ENCODE results near the gene OGFOD3.
"Not testable (repeated sequence)": the region's sequence is repeated elsewhere in the genome, so short reads cannot be mapped to it uniquely, and the experiment has no call there.

Gene OGFOD3

DNA sequence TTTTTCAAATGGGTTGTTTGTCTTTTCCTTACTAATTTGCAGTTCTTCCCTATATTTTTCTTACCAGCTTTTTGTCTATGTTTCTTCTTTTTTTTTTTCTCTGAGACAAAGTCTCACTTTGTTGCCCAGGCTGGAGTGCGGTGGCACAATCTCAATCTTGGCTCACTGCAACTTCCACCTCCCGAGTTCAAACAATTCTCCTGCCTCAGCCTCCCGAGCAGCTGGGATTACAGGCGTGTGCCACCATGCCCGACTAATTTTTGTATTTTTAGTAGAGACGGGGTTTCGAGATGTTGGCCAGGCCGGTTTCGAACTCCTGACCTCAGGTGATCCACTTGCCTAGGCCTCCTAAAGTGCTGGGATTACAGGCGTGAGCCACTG, 45.3 kb downstream of the OGFOD3 start:
- DNase-seq (ENCODE audit: low spot score), result not testable (repeated sequence)

- no peak for DNase-seq (ENCODE audit: low spot score)
These were observed 45.9 kb downstream of the OGFOD3 start for GRCh38 chr17:82372249-82373071.

DNA sequence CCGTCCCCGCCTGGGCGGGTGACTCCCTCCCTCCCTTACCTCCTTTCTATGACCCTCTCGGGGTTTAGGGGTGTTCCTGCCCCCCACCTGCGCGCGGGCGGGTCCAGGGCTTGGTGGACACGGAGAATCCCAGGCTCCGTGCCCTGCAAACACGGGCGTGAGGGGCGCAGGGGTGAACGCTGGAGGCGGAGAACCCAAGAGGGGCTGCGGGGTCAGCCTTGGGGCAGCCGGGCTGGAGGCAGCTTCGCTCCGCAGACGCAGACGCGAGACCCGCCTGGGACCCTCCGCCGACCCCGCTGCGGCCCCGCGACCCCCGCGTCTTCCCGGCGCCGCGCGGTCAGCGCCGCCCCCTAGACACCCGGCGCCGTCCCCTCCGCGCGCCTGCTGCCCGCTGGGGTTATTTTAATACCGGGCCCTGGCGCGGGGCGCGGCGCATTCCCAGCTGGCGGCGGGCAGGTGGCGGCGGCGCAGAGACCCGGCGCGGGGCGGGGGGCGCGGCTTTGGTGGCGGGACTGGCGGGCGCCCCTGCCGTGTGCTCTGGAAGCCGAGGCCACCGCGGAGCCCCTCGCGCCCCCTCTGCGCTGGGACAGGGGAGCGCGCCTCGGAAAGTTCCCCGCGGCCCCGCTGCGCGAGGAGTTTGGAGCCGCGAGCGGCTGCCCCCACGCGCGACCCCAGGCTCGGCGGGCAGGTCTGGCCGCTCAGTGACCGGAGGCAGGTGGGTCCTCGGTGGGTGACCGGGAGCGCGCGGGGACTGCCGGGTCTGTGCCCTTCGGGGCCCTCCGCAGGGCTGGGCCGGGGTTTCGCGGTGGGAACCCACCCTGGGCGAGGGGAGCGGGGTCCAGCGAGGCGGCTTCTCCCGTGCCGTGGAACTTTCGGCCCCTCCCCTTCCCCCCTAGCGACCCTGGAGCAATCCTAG, 46.8 kb downstream of the OGFOD3 start, which contains the start of gene UTS2R:
Gene UTS2R (plus strand): TSS at position 433 of the 916 bp plus-strand sequence. CDS start 2,560 bp downstream, outside the sequence.
- no peak for DNase-seq (ENCODE audit: low spot score)

DNA sequence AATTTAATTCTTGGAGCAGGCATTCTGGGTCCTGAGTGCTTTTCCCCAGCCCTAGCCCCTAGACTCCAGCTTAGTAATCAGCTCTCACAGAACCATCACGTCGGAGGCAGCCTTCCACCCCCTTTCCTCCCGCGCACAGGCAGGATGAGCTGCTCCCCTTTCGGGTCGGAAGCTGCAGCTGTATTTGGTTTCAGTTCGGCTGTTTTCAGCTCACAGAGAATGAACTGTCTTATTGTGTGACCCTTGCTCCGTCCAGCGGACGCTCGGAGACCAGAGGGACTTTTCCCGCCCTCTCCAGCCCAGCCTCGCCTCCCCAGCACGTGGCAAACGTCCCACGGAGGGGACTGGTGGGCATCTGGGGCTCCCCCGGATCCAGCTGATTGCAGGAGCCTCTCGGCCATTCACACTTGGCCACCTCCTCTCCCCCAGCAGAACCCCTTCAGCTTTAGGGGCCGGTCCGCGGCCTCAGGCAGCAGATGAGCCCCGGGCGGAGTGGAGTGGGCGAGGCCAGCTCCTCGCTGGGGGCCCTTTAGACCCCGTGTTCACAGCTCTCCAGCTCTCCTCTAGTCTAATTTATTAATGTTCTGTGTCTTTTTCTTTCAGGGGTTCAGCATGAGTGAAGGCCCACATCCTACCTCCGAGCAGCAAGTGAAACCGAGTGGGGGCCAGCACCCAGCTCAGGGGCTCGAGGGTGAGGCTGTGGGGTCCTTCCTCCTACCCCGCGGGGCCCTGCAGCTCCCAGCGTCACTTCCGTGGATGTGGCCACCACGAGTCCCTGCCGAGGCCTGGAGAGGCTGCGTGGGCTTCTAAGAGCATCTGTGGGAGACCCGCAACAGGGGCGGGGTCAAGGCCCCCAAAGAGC, 47.7 kb downstream of the OGFOD3 start:
- no peak for DNase-seq (ENCODE audit: low spot score)

GRCh38 chr17:82369211-82369610, 49.2 kb downstream of the OGFOD3 start:
- DNase-seq (ENCODE audit: low spot score), result no peak

DNA sequence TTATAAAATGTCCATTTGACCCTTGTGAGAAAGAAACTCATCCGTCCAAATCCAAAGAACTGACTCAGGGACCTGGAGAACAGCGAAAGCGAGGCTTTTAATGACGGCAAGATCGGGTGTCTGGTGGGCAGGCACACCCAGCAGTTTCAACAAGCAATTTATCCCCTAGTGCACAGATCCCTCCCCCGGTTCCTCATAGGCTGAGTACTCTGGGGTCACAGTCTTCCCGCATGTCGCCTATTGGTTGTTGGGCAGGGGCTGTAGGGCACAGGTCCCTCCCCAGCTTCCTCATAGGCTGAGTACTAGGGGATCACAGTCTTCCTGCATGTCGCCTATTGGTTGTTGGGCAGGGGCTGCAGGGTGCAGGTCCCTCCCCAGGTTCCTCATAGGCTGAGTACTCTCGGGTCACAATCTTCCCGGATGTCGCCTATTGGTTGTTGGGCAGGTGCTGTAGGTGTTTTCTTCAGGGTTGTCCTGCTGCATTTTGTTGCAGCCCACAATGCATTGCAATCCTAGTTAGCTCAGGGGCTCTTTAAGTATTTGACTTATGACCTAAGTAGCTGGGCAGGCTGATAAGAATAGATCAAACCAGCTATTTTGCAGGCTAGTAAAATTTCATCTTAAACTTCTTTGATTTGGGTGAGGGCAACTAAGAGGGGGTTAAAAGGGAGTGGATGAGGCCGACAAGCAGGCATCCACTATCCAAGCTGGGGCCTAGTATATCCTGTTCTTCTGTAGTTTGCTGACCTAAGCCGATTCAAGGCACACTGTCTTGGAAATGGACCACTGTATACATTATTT, 50.5 kb downstream of the OGFOD3 start:
- peak; percentile 100 for DNase-seq (ENCODE audit: low spot score)

GRCh38 chr17:82366749-82367148, 51.6 kb downstream of the OGFOD3 start:
- DNase-seq (ENCODE audit: low spot score), result no peak

- DNase-seq (ENCODE audit: low spot score), result no peak
These were observed 52.6 kb downstream of the OGFOD3 start for GRCh38 chr17:82365606-82366295.

- DNase-seq (ENCODE audit: low spot score), result no peak
These were observed 56.3 kb downstream of the OGFOD3 start for GRCh38 chr17:82361885-82362633.

GRCh38 chr17:82359451-82360074, 58.8 kb downstream of the OGFOD3 start:
- not testable (repeated sequence) for DNase-seq (ENCODE audit: low spot score)

GRCh38 chr17:82358465-82359350, 59.7 kb downstream of the OGFOD3 start, which contains the start of gene TEX19:
Gene TEX19, plus strand, starts transcription at chr17:82359247. Its CDS starts 2,904 bp downstream, at chr17:82362151.
- peak; percentile 90 for DNase-seq (ENCODE audit: low spot score)

- DNase-seq (ENCODE audit: low spot score), result no peak
These were observed 61.0 kb downstream of the OGFOD3 start for GRCh38 chr17:82357394-82357793.

DNA sequence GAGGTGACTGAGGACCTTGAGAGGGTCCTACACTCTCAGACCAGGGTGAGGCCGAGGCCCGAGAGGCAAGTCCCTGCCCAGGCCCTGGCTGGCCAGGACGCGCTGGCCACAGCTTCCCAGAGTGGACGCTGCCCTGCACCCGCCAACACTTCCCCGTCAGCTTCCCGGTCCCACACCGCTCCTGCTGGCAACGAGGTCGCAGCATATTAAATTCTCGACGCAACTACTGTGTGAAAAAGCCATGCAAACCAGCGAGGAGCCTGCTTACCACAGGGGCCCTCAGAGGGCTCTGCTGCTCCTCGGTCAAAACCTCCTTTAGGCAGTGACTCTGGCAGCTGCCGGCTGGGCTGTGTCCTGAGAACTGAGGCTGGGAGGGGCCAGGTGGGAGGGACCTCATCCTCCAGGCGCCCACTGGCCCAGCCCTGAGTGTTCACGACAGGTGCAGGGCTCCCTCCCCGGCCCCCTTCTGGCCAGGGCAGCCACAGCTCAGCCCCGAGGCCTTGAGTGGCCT, 61.5 kb downstream of the OGFOD3 start:
- DNase-seq (ENCODE audit: low spot score), result peak; percentile 81

GRCh38 chr17:82355770-82356427, 62.5 kb downstream of the OGFOD3 start:
- peak; percentile 57 for DNase-seq (ENCODE audit: low spot score)

DNA sequence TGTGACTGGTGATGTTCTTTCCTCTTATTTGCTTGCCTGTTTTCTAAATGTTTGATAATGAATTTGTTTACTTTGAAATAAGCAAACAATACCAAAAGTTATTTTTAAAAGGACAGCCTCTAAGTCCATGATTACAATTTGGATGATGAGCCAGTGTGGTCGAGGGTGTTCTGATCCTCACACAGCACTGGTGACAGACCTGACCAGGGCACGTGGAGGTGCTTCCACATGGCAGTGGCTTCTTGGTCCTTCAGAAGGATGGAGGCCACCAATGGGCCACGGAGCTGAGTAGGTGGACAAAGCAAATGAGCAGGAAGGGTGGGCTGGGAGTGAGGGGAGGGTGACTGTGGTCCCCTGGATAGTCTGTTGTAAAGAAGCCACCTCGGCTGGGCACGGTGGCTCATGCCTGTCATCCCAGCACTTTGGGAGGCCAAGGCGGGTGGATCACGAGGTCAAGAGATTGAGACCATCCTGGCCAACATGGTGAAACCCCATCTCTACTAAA, 63.5 kb downstream of the OGFOD3 start:
- DNase-seq (ENCODE audit: low spot score), result no peak

- peak; percentile 66 for DNase-seq (ENCODE audit: low spot score)
These were observed 64.9 kb downstream of the OGFOD3 start for GRCh38 chr17:82353484-82353883.
